ENCODE data around the gene OBSCN.

DNA sequence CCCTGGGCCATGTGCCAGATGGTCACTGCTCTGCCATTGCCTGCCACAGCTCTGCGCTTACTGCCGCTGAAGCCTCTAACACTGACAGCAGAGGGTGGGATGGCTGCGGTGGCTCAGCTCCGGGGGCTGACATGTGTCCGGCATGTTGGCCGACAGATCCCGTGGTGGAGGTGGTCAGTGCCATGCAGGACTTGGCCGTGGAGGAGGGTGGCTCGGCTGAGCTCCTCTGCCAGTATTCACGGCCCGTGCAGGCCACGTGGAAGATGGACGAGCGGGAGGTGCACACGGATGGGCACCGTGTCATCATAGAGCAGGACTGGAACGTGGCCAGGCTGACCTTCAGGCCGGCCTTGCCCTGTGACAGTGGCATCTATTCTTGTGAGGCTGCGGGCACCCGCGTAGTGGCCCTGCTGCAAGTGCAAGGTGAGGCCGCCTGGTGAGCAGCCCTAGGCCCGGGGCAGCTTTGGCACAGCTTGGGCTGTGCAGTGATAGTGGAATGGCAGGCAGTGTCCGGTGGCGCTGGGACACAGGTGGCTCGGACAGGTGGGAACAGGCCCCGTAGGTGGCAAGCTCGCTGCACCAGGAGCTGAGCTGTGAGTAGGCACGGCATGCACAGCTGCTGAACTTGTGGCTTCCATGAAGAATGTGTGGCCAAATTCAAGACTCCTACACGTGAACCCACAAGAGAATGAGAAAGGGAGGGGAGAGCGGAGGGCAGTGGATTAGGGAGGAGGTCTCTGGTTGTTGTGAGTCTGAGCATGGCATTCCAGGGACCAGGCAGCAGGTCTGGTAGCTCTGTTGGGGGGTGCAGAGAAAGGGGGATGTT, 107.0 kb downstream of the OBSCN start:
- TF ChIP-seq POLR2AphosphoS5 (IDR thresholded peaks at IDR 0.05; ENCODE audit: low read depth, low read length), result no peak
- no peak for TF ChIP-seq SIN3A (IDR thresholded peaks at IDR 0.05; ENCODE audit: borderline replicate concordance, insufficient read depth, low read length)
